Measurements from ENCODE around the gene KBTBD4.

The KBTBD4 gene

GRCh38 chr11:47589977-47590861 lies 11.4 kb upstream of the KBTBD4 start:
- Histone ChIP-seq H3K27me3 (ENCODE audit: insufficient read depth, low read length, poor library complexity) (peaks cover 16% of the 10 kb centered on the region), H3K9ac (ENCODE audit: low read length) (no peak overlapping the region), H2BK120ac (ENCODE audit: low read depth, low read length) (no peak overlapping the region), H2BK15ac (replicated peaks; ENCODE audit: low read depth) (no peak overlapping the region), H3K18ac (ENCODE audit: low read length) (no peak overlapping the region), H3K4me2 (ENCODE audit: low read length) (no peak overlapping the region), H3K56ac (ENCODE audit: low read length) (no peak overlapping the region), H3K23ac (ENCODE audit: low read length) (no peak overlapping the region), H2AK5ac (ENCODE audit: low read length) (no peak overlapping the region), H3K79me2 (ENCODE audit: control insufficient read depth, insufficient read depth, low read length) (no peaks in the 10 kb centered on the region), H3K4ac (ENCODE audit: low read depth, low read length) (no peak overlapping the region), H3K4me1 (ENCODE audit: control insufficient read depth, low read depth, low read length) (peaks cover 2% of the 10 kb centered on the region), H3K4me3 (ENCODE audit: low read length) (no peak overlapping the region), H4K8ac (ENCODE audit: low read depth, low read length) (no peak overlapping the region), H4K5ac (ENCODE audit: low read length) (no peak overlapping the region), H3K79me1 (ENCODE audit: low read length) (no peaks in the 10 kb centered on the region), H3K27ac (ENCODE audit: low read depth, low read length) (no peak overlapping the region), H3K36me3 (ENCODE audit: control insufficient read depth, insufficient read depth, low read length) (no peaks in the 10 kb centered on the region), H2BK5ac (ENCODE audit: low read length) (no peak overlapping the region)
- WGBS (ENCODE audit: extremely low coverage, insufficient coverage, low lambda C conversion rate) = no CpG with 5 or more reads among the region's 122 CpGs
- DNase-seq = no peak

- Histone ChIP-seq H3K36me3 (ENCODE audit: control insufficient read depth, insufficient read depth, low read length) (no peaks in the 10 kb centered on the region), H3K79me1 (ENCODE audit: low read length) (no peaks in the 10 kb centered on the region), H3K18ac (ENCODE audit: low read length) (no peak overlapping the region), H2BK120ac (ENCODE audit: low read depth, low read length) (no peak overlapping the region), H3K27me3 (ENCODE audit: insufficient read depth, low read length, poor library complexity) (peaks cover 16% of the 10 kb centered on the region), H2BK5ac (ENCODE audit: low read length) (no peak overlapping the region), H3K4me3 (ENCODE audit: low read length) (no peak overlapping the region), H4K5ac (ENCODE audit: low read length) (no peak overlapping the region), H3K4me1 (ENCODE audit: control insufficient read depth, low read depth, low read length) (peaks cover 2% of the 10 kb centered on the region), H3K4ac (ENCODE audit: low read depth, low read length) (no peak overlapping the region), H2BK15ac (replicated peaks; ENCODE audit: low read depth) (no peak overlapping the region), H3K56ac (ENCODE audit: low read length) (no peak overlapping the region), H3K4me2 (ENCODE audit: low read length) (no peak overlapping the region), H3K23ac (ENCODE audit: low read length) (no peak overlapping the region), H3K9ac (ENCODE audit: low read length) (no peak overlapping the region), H2AK5ac (ENCODE audit: low read length) (no peak overlapping the region), H3K79me2 (ENCODE audit: control insufficient read depth, insufficient read depth, low read length) (no peaks in the 10 kb centered on the region), H4K8ac (ENCODE audit: low read depth, low read length) (no peak overlapping the region), H3K27ac (ENCODE audit: low read depth, low read length) (no peak overlapping the region)
- no CpG with 5 or more reads among the region's 51 CpGs for WGBS (ENCODE audit: extremely low coverage, insufficient coverage, low lambda C conversion rate)
- DNase-seq = no peak
Measured at GRCh38 chr11:47589584-47589976, 10.8 kb upstream of the KBTBD4 start.

- H3K4me3 ChIP-seq (ENCODE audit: low read length) = no peak overlapping the region
- H2BK15ac ChIP-seq (replicated peaks; ENCODE audit: low read depth) = no peak overlapping the region
- no peak overlapping the region for H3K18ac ChIP-seq (ENCODE audit: low read length)
- no peak overlapping the region for H4K5ac ChIP-seq (ENCODE audit: low read length)
- no peak overlapping the region for H2BK5ac ChIP-seq (ENCODE audit: low read length)
- no peaks in the 10 kb centered on the region for H3K79me1 ChIP-seq (ENCODE audit: low read length)
- H3K56ac ChIP-seq (ENCODE audit: low read length) = no peak overlapping the region
- no peak overlapping the region for H4K8ac ChIP-seq (ENCODE audit: low read depth, low read length)
- H3K9ac ChIP-seq (ENCODE audit: low read length) = no peak overlapping the region
- H3K79me2 ChIP-seq (ENCODE audit: control insufficient read depth, insufficient read depth, low read length) = no peaks in the 10 kb centered on the region
- H2AK5ac ChIP-seq (ENCODE audit: low read length) = no peak overlapping the region
- peaks cover 16% of the 10 kb centered on the region for H3K27me3 ChIP-seq (ENCODE audit: insufficient read depth, low read length, poor library complexity)
- H3K4ac ChIP-seq (ENCODE audit: low read depth, low read length) = no peak overlapping the region
- WGBS (ENCODE audit: extremely low coverage, insufficient coverage, low lambda C conversion rate) = no CpG with 5 or more reads among the region's 11 CpGs
- H3K4me2 ChIP-seq (ENCODE audit: low read length) = no peak overlapping the region
- no peak overlapping the region for H3K23ac ChIP-seq (ENCODE audit: low read length)
- no peaks in the 10 kb centered on the region for H3K36me3 ChIP-seq (ENCODE audit: control insufficient read depth, insufficient read depth, low read length)
- H3K27ac ChIP-seq (ENCODE audit: low read depth, low read length) = no peak overlapping the region
- no peak overlapping the region for H2BK120ac ChIP-seq (ENCODE audit: low read depth, low read length)
- DNase-seq = no peak
- peaks cover 2% of the 10 kb centered on the region for H3K4me1 ChIP-seq (ENCODE audit: control insufficient read depth, low read depth, low read length)
Measured at GRCh38 chr11:47589118-47589517, 10.3 kb upstream of the KBTBD4 start.

GRCh38 chr11:47587723-47588326 lies 9.1 kb upstream of the KBTBD4 start:
- Histone ChIP-seq H3K23ac (ENCODE audit: low read length) (no peak overlapping the region), H3K4ac (ENCODE audit: low read depth, low read length) (no peak overlapping the region), H2BK120ac (ENCODE audit: low read depth, low read length) (no peak overlapping the region), H3K9ac (ENCODE audit: low read length) (no peak overlapping the region), H3K27ac (ENCODE audit: low read depth, low read length) (no peak overlapping the region), H2AK5ac (ENCODE audit: low read length) (no peak overlapping the region), H3K56ac (ENCODE audit: low read length) (no peak overlapping the region), H3K4me2 (ENCODE audit: low read length) (no peak overlapping the region), H3K27me3 (ENCODE audit: insufficient read depth, low read length, poor library complexity) (peaks cover 4% of the 10 kb centered on the region), H3K4me1 (ENCODE audit: control insufficient read depth, low read depth, low read length) (peaks cover 2% of the 10 kb centered on the region), H2BK5ac (ENCODE audit: low read length) (no peak overlapping the region), H4K5ac (ENCODE audit: low read length) (no peak overlapping the region), H3K79me2 (ENCODE audit: control insufficient read depth, insufficient read depth, low read length) (no peaks in the 10 kb centered on the region), H3K36me3 (ENCODE audit: control insufficient read depth, insufficient read depth, low read length) (peaks cover 7% of the 10 kb centered on the region), H4K8ac (ENCODE audit: low read depth, low read length) (no peak overlapping the region), H3K4me3 (ENCODE audit: low read length) (no peak overlapping the region), H2BK15ac (replicated peaks; ENCODE audit: low read depth) (no peak overlapping the region), H3K79me1 (ENCODE audit: low read length) (no peaks in the 10 kb centered on the region), H3K18ac (ENCODE audit: low read length) (no peak overlapping the region)
- DNase-seq = no peak
- WGBS (ENCODE audit: extremely low coverage, insufficient coverage, low lambda C conversion rate) = no CpG with 5 or more reads among the region's 14 CpGs

- no peak for DNase-seq
- WGBS (ENCODE audit: extremely low coverage, insufficient coverage, low lambda C conversion rate) = no CpG with 5 or more reads among the region's 6 CpGs
- H3K36me3 ChIP-seq (ENCODE audit: control insufficient read depth, insufficient read depth, low read length) = peaks cover 9% of the 10 kb centered on the region
Measured at GRCh38 chr11:47587039-47587716, 8.4 kb upstream of the KBTBD4 start.

More at GRCh38 chr11:47587039-47587716, 8.4 kb upstream of the KBTBD4 start:
- Histone ChIP-seq H2BK15ac (replicated peaks; ENCODE audit: low read depth) (no peak overlapping the region), H3K18ac (ENCODE audit: low read length) (no peak overlapping the region), H2BK120ac (ENCODE audit: low read depth, low read length) (no peak overlapping the region), H3K4me1 (ENCODE audit: control insufficient read depth, low read depth, low read length) (peaks cover 1% of the 10 kb centered on the region), H3K4ac (ENCODE audit: low read depth, low read length) (no peak overlapping the region), H3K4me2 (ENCODE audit: low read length) (no peak overlapping the region), H3K27ac (ENCODE audit: low read depth, low read length) (no peak overlapping the region), H4K8ac (ENCODE audit: low read depth, low read length) (no peak overlapping the region), H3K27me3 (ENCODE audit: insufficient read depth, low read length, poor library complexity) (no peaks in the 10 kb centered on the region), H3K9ac (ENCODE audit: low read length) (no peak overlapping the region), H3K79me1 (ENCODE audit: low read length) (no peaks in the 10 kb centered on the region), H3K56ac (ENCODE audit: low read length) (no peak overlapping the region), H3K4me3 (ENCODE audit: low read length) (no peak overlapping the region), H4K5ac (ENCODE audit: low read length) (no peak overlapping the region), H3K79me2 (ENCODE audit: control insufficient read depth, insufficient read depth, low read length) (no peaks in the 10 kb centered on the region), H2AK5ac (ENCODE audit: low read length) (no peak overlapping the region), H3K23ac (ENCODE audit: low read length) (no peak overlapping the region), H2BK5ac (ENCODE audit: low read length) (no peak overlapping the region)

All from mesendoderm (in vitro differentiated cells).